Heart right ventricle (tissue), 16 donors: ENCODE data around the gene SGK1. TPM values are rescaled to one million over a fixed set of nuclear protein-coding genes. Genes with fewer than 3 reads are reported as not detected.

ENCODE experiments used
- ATAC-seq, 8 donors: fragments of 200-7000 bp; cut with Tn5 transposase; one replicate each; pipeline ENCODE4 v1.9.1; 2020; ENCODE audit warnings: mild to moderate bottlenecking in 8 of 8, moderate library complexity in 8 of 8, moderate number of reproducible peaks in 1 of 8
- DNase-seq, 2 donors: peaks; one replicate each; pipeline ENCODE4 v3.0.0-alpha.2; 2020
- H3K27ac ChIP-seq, 10 donors: fragments of 200-600 bp; sonication (generic) in 2 of 10; one replicate each; pipeline versions ENCODE4 v1.5.0 to v1.8.0; 2020 to 2022; ENCODE audit warnings: mild to moderate bottlenecking in 3 of 10
- H3K27me3 ChIP-seq, 7 donors: fragments of 200-600 bp; one replicate each; pipeline ENCODE4 v1.8.0; 2021 to 2022; ENCODE audit warnings: mild to moderate bottlenecking in 2 of 7
- H3K36me3 ChIP-seq, 9 donors: fragments of 200-600 bp; sonication (generic) in 1 of 9; one replicate each; pipeline versions ENCODE4 v1.5.0 to v1.8.0; 2020 to 2022; ENCODE audit warnings: mild to moderate bottlenecking in 2 of 9
- H3K4me1 ChIP-seq, 9 donors: fragments of 200-600 bp; sonication (generic) in 1 of 9; one replicate each; pipeline versions ENCODE4 v1.5.0 to v1.8.0; 2020 to 2022; ENCODE audit warnings: mild to moderate bottlenecking in 4 of 9
- H3K4me3 ChIP-seq, 10 donors: fragments of 200-600 bp; sonication (generic) in 2 of 10; one replicate each; pipeline versions ENCODE4 v1.5.0 to v1.8.0; 2020 to 2022; ENCODE audit warnings: mild to moderate bottlenecking in 7 of 10, moderate library complexity in 2 of 10
- H3K9me3 ChIP-seq, 11 donors: fragments of 200-600 bp in 10 of 11; sonication (generic) in 2 of 11; one replicate each; pipeline versions ENCODE4 v1.5.0 to v1.8.0; 2013 to 2022; ENCODE audit warnings: mild to moderate bottlenecking in 2 of 11, control low read depth in 1 of 11, moderate library complexity in 1 of 11
- CTCF ChIP-seq, 9 donors: fragments of 200-600 bp; sonication (generic) in 2 of 9; IDR thresholded peaks; one replicate each; pipeline versions ENCODE4 v1.5.0 to v1.8.0; 2021 to 2022; ENCODE audit warnings: antibody characterized with exemption in 9 of 9, mild to moderate bottlenecking in 5 of 9, moderate library complexity in 1 of 9
- WGBS, 2 donors: extraction: QIAGEN DNeasy Blood & Tissue Kit; methylation state at CpG; one replicate each; pipeline ENCODE4 v1.1.7; 2013; ENCODE audit warnings: inconsistent platforms in 1 of 2; 5-methylcytosine and 5-hydroxymethylcytosine counted together
- intact Hi-C, 10 donors: fragments of 100-400 bp; cut with DNase I; formaldehyde crosslinking; loops; one replicate each; pipeline versions ENCODE4 v1.11.1 to v1.14.2; 2022
- polyA plus RNA-seq, 2 donors: library from polyadenylated mRNA; stranded (reverse); fragments of 200-250 nt; gene quantifications; one replicate each; pipeline ENCODE4 v1.2.3, GENCODE V29; 2013
- total RNA-seq, 10 donors: library from RNA; stranded (reverse); fragmentation: NEBNext Ultra II Directional in 3 of 10; extraction: Animal tissue kit (Norgen Biotek cat#: 25700) in 3 of 10; gene quantifications; one replicate each; pipeline versions ENCODE4 v1.2.1 to v1.2.4, GENCODE V29; 2021 to 2023
- donor health status: Arrhythmogenic right ventricular cardiomyopathy.
- donor health status: ischemic (EF 13 %, LVEDD 7.1; RV severe dilation, severe dysfunction).
- donor health status: healthy with polysubstance abuse.
- donor health status: DM: no; HTN: yes; CAD: no.
- donor health status: DM: no; HTN: no; CAD: no.
- donor health status: ischemic (EF 25% LVEDD 6.9; RV normal size, moderate dysfunction).
- donor health status: ischemic (EF 25% LVEDD 5.7; RV mildly dilated, moderate dysfunction).
- donor health status: healthy.
- donor health status: DM: yes; HTN: yes; CAD: no.
- donor health status: Ischemic cardiomyopathy.
- donor health status: ischemic (EF 35%, LVEDD 5.7; RV mildly dilated, moderate dysfunction).
- donor health status: nonischemic (EF 11% LVEDD 7.7; RV severe dilation, severe dysfunction).
- donor health status: DM: yes; HTN: yes; CAD: no.
- donor health status: PGD.
- donor health status: ischemic (EF 29% LVEDD 5.4; RV normal size, mild dysfunction).
- donor health status: nonischemic (EF 23%, LVEDD 6.1; RV moderate dilation, normal function).

Gene SGK1
- total and polyA plus RNA-seq, 12 donors: 22.5 to 140 (median 43.6) TPM

DNA sequence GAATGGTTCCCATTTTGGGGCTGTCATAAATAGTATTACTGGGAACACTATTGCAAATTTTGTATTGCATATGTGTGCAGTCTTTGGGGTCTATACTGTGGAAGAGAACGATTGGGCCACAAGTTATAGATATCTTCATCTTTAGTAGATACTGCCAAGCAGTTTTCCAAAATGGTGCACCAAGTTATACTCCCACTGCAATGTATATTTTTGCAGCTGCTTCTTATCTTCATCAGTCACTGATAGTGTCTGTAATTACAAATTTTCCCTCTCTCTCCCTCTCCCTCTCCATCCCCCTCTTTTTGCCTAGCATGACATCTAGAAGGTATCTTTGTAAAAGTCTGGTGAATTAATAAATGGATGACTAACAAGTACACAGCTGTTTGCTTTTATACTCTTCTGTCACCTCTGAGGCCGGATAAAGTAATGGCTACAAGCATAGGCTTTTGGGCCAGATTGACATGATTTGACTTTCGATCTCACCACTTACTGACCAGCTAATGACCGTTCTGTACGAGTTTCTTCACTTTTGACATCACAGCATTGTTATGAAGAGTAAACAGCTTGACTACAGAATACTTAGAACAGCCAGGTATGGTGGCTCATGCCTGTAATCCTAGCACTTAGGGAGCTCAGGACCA is 152.2 kb downstream of the SGK1 start:
- 74 to 86% methylated on average over 5 of the region's 5 CpGs for WGBS, 2 donors
- Histone ChIP-seq H3K9me3 (no peaks in the 10 kb centered on the region), H3K4me1 (peaks cover 0 to 20% (median 14%) of the 10 kb centered on the region in 9 donors), H3K4me3 (no peak overlapping the region), H3K27me3 (no peaks in the 10 kb centered on the region), H3K27ac (no peak overlapping the region), H3K36me3 (peaks cover 0 to 33% (median 12%) of the 10 kb centered on the region in 9 donors)
- no peak for DNase-seq
- TF ChIP-seq CTCF (IDR thresholded peaks at IDR 0.05): no peak
- ATAC-seq: peak in 1 of 8 donors; percentile 3
- intact Hi-C loops: no loop called here

- 79 to 85% methylated on average over 8 of the region's 8 CpGs for WGBS, 2 donors
- H3K4me3 ChIP-seq: no peak overlapping the region
- TF ChIP-seq CTCF (IDR thresholded peaks at IDR 0.05): no peak
- H3K27ac ChIP-seq: no peak overlapping the region
- peaks cover 0 to 6% (median 1%) of the 10 kb centered on the region in 9 donors for H3K4me1 ChIP-seq
- DNase-seq (no peak), ATAC-seq (no peak)
- intact Hi-C loops: no loop called here
- no peaks in the 10 kb centered on the region for H3K27me3 ChIP-seq
- peaks cover 0 to 19% (median 0%) of the 10 kb centered on the region in 9 donors for H3K36me3 ChIP-seq
- H3K9me3 ChIP-seq: no peaks in the 10 kb centered on the region
Measured at GRCh38 chr6:134164300-134164699, 153.6 kb downstream of the SGK1 start.

DNA sequence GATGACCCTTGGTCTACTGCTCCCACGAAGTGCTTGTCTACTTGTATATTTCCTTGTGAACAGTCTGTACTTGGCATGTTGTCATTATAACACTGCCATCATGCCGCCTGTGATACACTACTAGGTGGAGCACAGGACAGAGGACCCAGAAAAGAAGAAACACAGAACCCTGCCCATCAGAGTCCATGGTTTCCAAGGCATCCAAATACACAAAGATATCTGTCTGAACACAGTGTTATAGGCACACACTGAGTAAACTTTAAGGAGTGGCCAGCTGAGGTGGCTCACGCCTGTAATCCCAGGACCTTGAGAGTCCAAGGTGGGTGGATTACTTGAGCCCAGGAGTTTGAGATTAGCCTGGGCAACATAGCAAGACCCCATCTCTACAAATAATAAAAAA is 155.0 kb downstream of the SGK1 start:
- no peak for TF ChIP-seq CTCF (IDR thresholded peaks at IDR 0.05)
- Histone ChIP-seq H3K4me3 (no peak overlapping the region), H3K9me3 (no peaks in the 10 kb centered on the region), H3K27me3 (no peaks in the 10 kb centered on the region), H3K27ac (no peak overlapping the region), H3K36me3 (peaks cover 0 to 6% (median 0%) of the 10 kb centered on the region in 9 donors), H3K4me1 (no peaks in the 10 kb centered on the region)
- intact Hi-C loops: no loop called here
- DNase-seq (no peak), ATAC-seq (peak in 2 of 8 donors; percentile 14 to 41)
- 81 to 89% methylated on average over 3 of the region's 3 CpGs for WGBS, 2 donors

- intact Hi-C loops: no loop called here
- ATAC-seq (no peak), DNase-seq (no peak)
- Histone ChIP-seq H3K27ac (no peak overlapping the region), H3K4me3 (no peak overlapping the region), H3K4me1 (no peaks in the 10 kb centered on the region), H3K27me3 (no peaks in the 10 kb centered on the region), H3K9me3 (no peaks in the 10 kb centered on the region), H3K36me3 (no peaks in the 10 kb centered on the region)
- no peak for TF ChIP-seq CTCF (IDR thresholded peaks at IDR 0.05)
- 53 to 69% methylated on average over 1 of the region's 1 CpG for WGBS, 2 donors
Measured at GRCh38 chr6:134161041-134161440, 156.9 kb downstream of the SGK1 start.
